NCI-H345 (cell line): ENCODE data around the gene AUP1.

ENCODE experiments used
- DNase-seq: peaks from one replicate; lab custom pipeline; 2025; lab: John Stamatoyannopoulos, UW

Gene AUP1

GRCh38 chr2:74556831-74557370, 27.4 kb upstream of the AUP1 start:
- no peak for DNase-seq

GRCh38 chr2:74556159-74556558, 26.7 kb upstream of the AUP1 start:
- no peak for DNase-seq

- no peak for DNase-seq
These were observed 26.2 kb upstream of the AUP1 start for GRCh38 chr2:74555610-74556103.

GRCh38 chr2:74554820-74555531, 25.5 kb upstream of the AUP1 start:
- no peak for DNase-seq

- peak; percentile 62 for DNase-seq
These were observed 24.6 kb upstream of the AUP1 start, which contains the start of the genes DOK1 and LOXL3 for GRCh38 chr2:74553892-74554819. Gene DOK1 (plus strand): TSS chr2:74554720. CDS start chr2:74554755, 35 bp downstream. Gene LOXL3 (minus strand): TSS chr2:74553942. CDS start chr2:74552634, 1,308 bp downstream.

GRCh38 chr2:74552914-74553811, 23.7 kb upstream of the AUP1 start:
- no peak for DNase-seq

GRCh38 chr2:74551942-74552913, 22.7 kb upstream of the AUP1 start:
- no peak for DNase-seq

- DNase-seq, result no peak
These were observed 22.0 kb upstream of the AUP1 start for GRCh38 chr2:74551530-74551929.

- DNase-seq, result no peak
These were observed 20.7 kb upstream of the AUP1 start for GRCh38 chr2:74550231-74550630.

GRCh38 chr2:74548900-74549826, 19.7 kb upstream of the AUP1 start:
- DNase-seq, result peak; percentile 53

GRCh38 chr2:74548285-74548899, 18.9 kb upstream of the AUP1 start:
- DNase-seq, result peak; percentile 53

GRCh38 chr2:74546004-74546403, 16.5 kb upstream of the AUP1 start:
- no peak for DNase-seq

GRCh38 chr2:74544634-74545033, 15.1 kb upstream of the AUP1 start:
- DNase-seq, result peak; percentile 8

GRCh38 chr2:74542978-74543377, 13.5 kb upstream of the AUP1 start:
- DNase-seq, result no peak

GRCh38 chr2:74540291-74540690, 10.8 kb upstream of the AUP1 start:
- DNase-seq, result no peak

GRCh38 chr2:74538881-74539339, 9.4 kb upstream of the AUP1 start:
- no peak for DNase-seq

GRCh38 chr2:74537140-74537539, 7.6 kb upstream of the AUP1 start:
- DNase-seq, result no peak

GRCh38 chr2:74536166-74536950, 6.9 kb upstream of the AUP1 start:
- no peak for DNase-seq
